ENCODE data around the gene FLNA. TPM values are rescaled to one million over a fixed set of nuclear protein-coding genes. Genes with fewer than 3 reads are reported as not detected.

Gene FLNA
- total and polyA plus RNA-seq, 10 of the 15 experiments (the other 5 are each of a cell fraction or from before 2014, with no cell fraction given): 5.1 to 643 (median 171) TPM

DNA sequence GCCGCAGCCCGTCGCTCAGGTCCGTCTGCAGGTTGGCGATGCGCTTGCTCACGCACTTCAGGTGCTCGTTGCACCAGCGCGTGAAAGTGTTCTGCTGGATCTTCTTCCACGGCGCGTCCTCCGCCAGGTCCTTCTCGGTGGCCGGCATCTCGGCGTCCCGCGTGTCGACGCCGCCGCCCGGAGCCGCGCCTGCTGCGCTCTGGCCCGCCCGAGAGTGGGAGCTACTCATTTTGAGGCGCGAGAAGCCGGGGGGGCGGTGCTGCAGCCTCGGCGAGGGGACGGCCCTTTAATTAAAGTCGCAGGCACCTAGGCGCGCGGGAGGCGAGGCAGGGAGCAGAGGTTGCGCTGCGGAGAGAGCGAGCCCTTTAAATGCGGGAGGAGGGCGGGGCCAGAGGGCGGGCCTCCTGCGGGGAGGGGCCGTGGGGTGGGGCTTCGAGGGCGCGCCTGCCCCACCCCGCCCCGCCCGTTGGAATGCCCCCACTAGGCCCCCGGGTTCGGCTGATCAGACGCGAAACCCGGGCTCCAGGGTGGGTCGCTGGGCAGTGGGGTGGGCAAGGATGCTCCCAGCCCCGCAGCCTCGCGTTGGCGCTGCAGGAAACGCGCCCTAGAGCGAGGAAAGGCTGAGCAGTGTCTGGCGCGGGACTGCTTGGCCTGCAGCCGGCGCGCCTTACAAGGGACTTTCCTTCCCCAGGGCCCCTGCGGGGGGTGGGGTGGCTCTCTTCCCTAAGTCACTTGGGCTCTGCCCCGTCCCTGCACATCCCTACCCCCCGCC, 3.2 kb downstream of the FLNA start (continued):
- TF ChIP-seq MLLT1 (IDR thresholded peaks at IDR 0.05) (peak; percentile 21; the same call in 1 of the 2 replicates), DPF2 (IDR thresholded peaks at IDR 0.05) (no peak), PML (IDR thresholded peaks at IDR 0.05; ENCODE audit: low read length) (peak; percentile 85), TAF1 (IDR thresholded peaks at IDR 0.05; ENCODE audit: borderline replicate concordance, low read depth, low read length) (peak; percentile 71; the same call in 1 of the 2 replicates), JUND (IDR thresholded peaks at IDR 0.05; ENCODE audit: low read depth, low read length) (no peak), NR2F1 (conservative IDR thresholded peaks at IDR 0.05) (no peak), BRCA1 (IDR thresholded peaks at IDR 0.05; ENCODE audit: low read depth, low read length) (no peak), CREM (IDR thresholded peaks at IDR 0.05; ENCODE audit: low read depth) (no peak), ZNF622 (IDR thresholded peaks at IDR 0.05) (no peak), NFXL1 (IDR thresholded peaks at IDR 0.05; ENCODE audit: borderline replicate concordance) (no peak), RAD21 (IDR thresholded peaks at IDR 0.05; ENCODE audit: insufficient read depth, low read depth, low read length) (no peak), SUZ12 (IDR thresholded peaks at IDR 0.05; ENCODE audit: unreplicated experiment) (no peak), SREBF1 (IDR thresholded peaks at IDR 0.05; ENCODE audit: low read length) (no peak), MAX (IDR thresholded peaks at IDR 0.05; ENCODE audit: low read depth, low read length) (no peak; the same call in 1 of the 2 replicates), RUNX3 (IDR thresholded peaks at IDR 0.05; ENCODE audit: low read length) (no peak), MXI1 (IDR thresholded peaks at IDR 0.05; ENCODE audit: low read depth, low read length) (0 out of 2 replicates have a peak, but pooled peaks have one; percentile 35), FOS (IDR thresholded peaks at IDR 0.05; ENCODE audit: borderline replicate concordance, extremely low read depth, insufficient read length) (no peak), ZBTB40 (IDR thresholded peaks at IDR 0.05; ENCODE audit: borderline replicate concordance) (no peak), ZBED1 (IDR thresholded peaks at IDR 0.05; ENCODE audit: borderline replicate concordance) (no peak)
- TF ChIP-seq, protein P1, sequence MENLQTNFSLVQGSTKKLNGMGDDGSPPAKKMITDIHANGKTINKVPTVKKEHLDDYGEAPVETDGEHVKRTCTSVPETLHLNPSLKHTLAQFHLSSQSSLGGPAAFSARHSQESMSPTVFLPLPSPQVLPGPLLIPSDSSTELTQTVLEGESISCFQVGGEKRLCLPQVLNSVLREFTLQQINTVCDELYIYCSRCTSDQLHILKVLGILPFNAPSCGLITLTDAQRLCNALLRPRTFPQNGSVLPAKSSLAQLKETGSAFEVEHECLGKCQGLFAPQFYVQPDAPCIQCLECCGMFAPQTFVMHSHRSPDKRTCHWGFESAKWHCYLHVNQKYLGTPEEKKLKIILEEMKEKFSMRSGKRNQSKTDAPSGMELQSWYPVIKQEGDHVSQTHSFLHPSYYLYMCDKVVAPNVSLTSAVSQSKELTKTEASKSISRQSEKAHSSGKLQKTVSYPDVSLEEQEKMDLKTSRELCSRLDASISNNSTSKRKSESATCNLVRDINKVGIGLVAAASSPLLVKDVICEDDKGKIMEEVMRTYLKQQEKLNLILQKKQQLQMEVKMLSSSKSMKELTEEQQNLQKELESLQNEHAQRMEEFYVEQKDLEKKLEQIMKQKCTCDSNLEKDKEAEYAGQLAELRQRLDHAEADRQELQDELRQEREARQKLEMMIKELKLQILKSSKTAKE (IDR thresholded peaks at IDR 0.05; ENCODE audit: low read depth, poor library complexity, severe bottlenecking): no peak
- TF ChIP-seq, protein P2, sequence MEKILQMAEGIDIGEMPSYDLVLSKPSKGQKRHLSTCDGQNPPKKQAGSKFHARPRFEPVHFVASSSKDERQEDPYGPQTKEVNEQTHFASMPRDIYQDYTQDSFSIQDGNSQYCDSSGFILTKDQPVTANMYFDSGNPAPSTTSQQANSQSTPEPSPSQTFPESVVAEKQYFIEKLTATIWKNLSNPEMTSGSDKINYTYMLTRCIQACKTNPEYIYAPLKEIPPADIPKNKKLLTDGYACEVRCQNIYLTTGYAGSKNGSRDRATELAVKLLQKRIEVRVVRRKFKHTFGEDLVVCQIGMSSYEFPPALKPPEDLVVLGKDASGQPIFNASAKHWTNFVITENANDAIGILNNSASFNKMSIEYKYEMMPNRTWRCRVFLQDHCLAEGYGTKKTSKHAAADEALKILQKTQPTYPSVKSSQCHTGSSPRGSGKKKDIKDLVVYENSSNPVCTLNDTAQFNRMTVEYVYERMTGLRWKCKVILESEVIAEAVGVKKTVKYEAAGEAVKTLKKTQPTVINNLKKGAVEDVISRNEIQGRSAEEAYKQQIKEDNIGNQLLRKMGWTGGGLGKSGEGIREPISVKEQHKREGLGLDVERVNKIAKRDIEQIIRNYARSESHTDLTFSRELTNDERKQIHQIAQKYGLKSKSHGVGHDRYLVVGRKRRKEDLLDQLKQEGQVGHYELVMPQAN (conservative IDR thresholded peaks at IDR 0.05): peak; percentile 53; the same call in 1 of the 2 replicates

Data from GM12878 (cell line).